GM13977 (cell line): ENCODE measurements around the gene COQ8B.

Experiments used
- DNase-seq: peaks from one replicate; pipeline ENCODE4 v3.0.0; 2012; ENCODE audit warnings: low spot score
- CTCF ChIP-seq: IDR thresholded peaks from 2 replicates; pipeline ENCODE4 v1.5.1; 2012; ENCODE audit warnings: mild to moderate bottlenecking, control low read depth; ENCODE audit not compliant: insufficient read depth; ENCODE audit errors: extremely low read depth, missing control alignments
- in situ Hi-C: fragments of 300-500 bp; cut with MboI; formaldehyde crosslinking; loops from one replicate; pipeline ENCODE4 v1.12.0; 2022; ENCODE audit warnings: low sequenced_read_pairs, low pct_unique_long_range_greater_than_20kb, mixed read lengths, inconsistent platforms; ENCODE audit not compliant: unreplicated experiment

COQ8B gene

GRCh38 chr19:40700083-40700482, 16.6 kb downstream of the COQ8B start:
- DNase-seq: no peak
- no peak for TF ChIP-seq CTCF
- in situ Hi-C loops: no loop called here

GRCh38 chr19:40697007-40697406, 19.7 kb downstream of the COQ8B start:
- no peak for DNase-seq
- in situ Hi-C loops: no loop called here
- no peak for TF ChIP-seq CTCF

GRCh38 chr19:40695881-40696280, 20.8 kb downstream of the COQ8B start:
- DNase-seq: no peak
- no peak for TF ChIP-seq CTCF
- in situ Hi-C loops: no loop called here

GRCh38 chr19:40693896-40694295, 22.8 kb downstream of the COQ8B start:
- no peak for TF ChIP-seq CTCF
- in situ Hi-C loops: no loop called here
- no peak for DNase-seq

GRCh38 chr19:40693150-40693788, 23.4 kb downstream of the COQ8B start:
- TF ChIP-seq CTCF: no peak
- DNase-seq: no peak
- in situ Hi-C loops: no loop called here

GRCh38 chr19:40692212-40692551, 24.5 kb downstream of the COQ8B start:
- in situ Hi-C loops: no loop called here
- TF ChIP-seq CTCF: no peak

More at GRCh38 chr19:40692212-40692551, 24.5 kb downstream of the COQ8B start:
- DNase-seq: no peak
